DOHH2 (cell line): ENCODE results near the gene SNRNP25.
A peak's percentile ranks its signal among the peaks of the same experiment; 100 is the strongest.

Source experiments
- H3F3A ChIP-seq: fragments of 200-600 bp; sonication (generic), shearing (Covaris generic); 2 replicates; pipeline ENCODE4 v1.6.0; 2016; ENCODE audit warnings: antibody characterized with exemption, mild to moderate bottlenecking; ENCODE audit not compliant: control insufficient read depth, insufficient read depth
- H3K27ac ChIP-seq: fragments of 200-600 bp; sonication (generic); 2 replicates; pipeline ENCODE4 v1.5.1; 2014; ENCODE audit warnings: low read depth, mild to moderate bottlenecking, low read length, moderate library complexity
- H3K27me3 ChIP-seq: fragments of 200-600 bp; sonication (generic); 2 replicates; pipeline ENCODE4 v1.6.1; 2014; ENCODE audit warnings: mild to moderate bottlenecking, low read length, mixed read lengths; ENCODE audit not compliant: control insufficient read depth
- H3K36me3 ChIP-seq: fragments of 200-600 bp; sonication (generic); 2 replicates; pipeline ENCODE4 v1.6.1; 2014; ENCODE audit warnings: mild to moderate bottlenecking, low read length, moderate library complexity, mixed read lengths; ENCODE audit not compliant: control insufficient read depth
- H3K4me1 ChIP-seq: fragments of 200-600 bp; sonication (generic); 2 replicates; pipeline ENCODE4 v1.6.1; 2014; ENCODE audit warnings: mild to moderate bottlenecking, low read length, mixed read lengths; ENCODE audit not compliant: control insufficient read depth
- H3K4me2 ChIP-seq: fragments of 200-600 bp; sonication (generic); 2 replicates; pipeline ENCODE4 v1.6.0; 2014; ENCODE audit warnings: mild to moderate bottlenecking, low read length, moderate library complexity
- H3K4me3 ChIP-seq: fragments of 200-600 bp; sonication (generic); 2 replicates; pipeline ENCODE4 v1.5.1; 2014; ENCODE audit warnings: mild to moderate bottlenecking, low read length, mixed read lengths
- H3K79me2 ChIP-seq: fragments of 200-600 bp; sonication (generic); 2 replicates; pipeline ENCODE4 v1.6.1; 2014; ENCODE audit warnings: mild to moderate bottlenecking, low read length, mixed read lengths; ENCODE audit not compliant: control insufficient read depth
- H3K9me2 ChIP-seq: fragments of 200-600 bp; sonication (generic); replicated peaks from 2 replicates; pipeline ENCODE4 v1.6.1; 2014; ENCODE audit warnings: mild to moderate bottlenecking, low read length, mixed read lengths; ENCODE audit not compliant: control insufficient read depth
- H3K9me3 ChIP-seq: fragments of 200-600 bp; sonication (generic); 2 replicates; pipeline ENCODE4 v1.6.1; 2014; ENCODE audit warnings: antibody characterized with exemption, low read length, mixed read lengths; ENCODE audit not compliant: control insufficient read depth, insufficient read depth
- H4K20me1 ChIP-seq: fragments of 200-600 bp; sonication (generic); 2 replicates; pipeline ENCODE4 v1.6.0; 2014; ENCODE audit warnings: low read depth, mild to moderate bottlenecking, antibody characterized with exemption, low read length, moderate library complexity; ENCODE audit not compliant: control insufficient read depth, insufficient read depth
- CTCF ChIP-seq: fragments of 200-600 bp; sonication (generic); IDR thresholded peaks from one replicate; pipeline ENCODE4 v1.5.1; 2014; ENCODE audit warnings: antibody characterized with exemption, mild to moderate bottlenecking, low read depth, low read length; ENCODE audit not compliant: poor library complexity, severe bottlenecking
- EZH2phosphoT487 ChIP-seq: fragments of 200-600 bp; sonication (generic); IDR thresholded peaks from 2 replicates; pipeline ENCODE4 v1.6.1; 2017; ENCODE audit warnings: borderline replicate concordance, mild to moderate bottlenecking, antibody characterized with exemption, low read length, moderate library complexity, mixed read lengths

SNRNP25 gene

DNA sequence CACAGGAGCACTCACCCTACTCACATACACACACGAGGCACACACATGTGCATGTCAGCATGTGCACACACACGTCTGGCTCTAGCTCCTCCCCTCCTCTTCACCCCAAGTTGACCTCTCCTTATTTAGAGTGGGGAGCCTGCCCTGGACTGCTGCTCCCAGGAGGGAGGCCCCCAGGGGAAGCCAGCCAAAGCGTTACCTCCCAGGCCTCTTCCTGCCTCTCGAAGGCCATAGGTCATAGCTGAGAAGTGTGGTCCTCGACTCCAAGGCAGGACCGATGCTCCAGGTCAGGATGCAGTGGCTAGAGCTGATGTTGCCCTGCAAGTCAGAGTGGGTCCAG is 19.0 kb upstream of the SNRNP25 start:
- TF ChIP-seq CTCF (no peak), EZH2phosphoT487 (no peak)
- no peak overlapping the region for H3K27ac ChIP-seq
- H3K4me3 ChIP-seq, result no peak overlapping the region
- H3K4me1 ChIP-seq, result peaks cover 43% of the 10 kb centered on the region
- 0 out of 2 replicates have a peak overlapping the region, but pooled peaks have one; percentile 5 for H3K4me2 ChIP-seq
- 0 out of 2 replicates have a peak, but pooled peaks cover 5% of the 10 kb centered on the region for H4K20me1 ChIP-seq
- H3K9me2 ChIP-seq, result no peaks in the 10 kb centered on the region
- no peaks in the 10 kb centered on the region for H3K9me3 ChIP-seq
- peaks cover 4% of the 10 kb centered on the region; the same call in 1 of the 2 replicates for H3K79me2 ChIP-seq
- peaks cover 32% of the 10 kb centered on the region for H3K36me3 ChIP-seq
- no peaks in the 10 kb centered on the region for H3K27me3 ChIP-seq
- no peaks in the 10 kb centered on the region for H3F3A ChIP-seq

DNA sequence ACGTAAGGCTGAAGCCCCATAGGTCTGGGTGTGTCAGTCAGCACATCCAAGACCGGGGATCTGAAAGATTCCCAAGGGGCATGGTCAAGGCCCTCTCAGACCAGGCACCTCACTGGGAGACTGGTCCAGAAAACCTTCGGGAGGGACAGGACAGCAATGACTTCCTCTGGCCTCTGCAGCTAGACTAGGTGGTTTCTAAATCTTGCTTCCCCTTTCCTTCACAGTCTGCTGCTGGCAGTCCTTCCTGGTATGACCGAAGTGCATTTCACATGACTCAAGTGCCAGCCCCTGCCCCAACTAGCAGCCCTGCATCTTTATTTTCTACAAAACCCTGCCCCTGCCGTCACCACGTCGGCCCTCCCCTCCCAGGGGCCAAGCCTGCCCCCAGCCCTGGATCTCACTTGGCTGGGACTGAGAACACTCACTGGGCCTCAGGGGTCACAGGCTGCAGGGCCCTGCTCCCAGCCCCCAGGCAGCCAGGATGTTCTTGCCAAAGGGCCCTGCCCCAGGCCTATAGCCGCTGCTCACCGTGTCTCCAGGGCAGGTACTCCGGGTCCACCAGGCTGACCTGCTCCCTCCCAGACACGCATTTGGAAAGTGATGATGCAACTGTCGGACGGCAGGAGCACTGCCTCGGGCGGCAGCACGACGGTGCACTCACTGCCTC is 18.5 kb upstream of the SNRNP25 start:
- 0 out of 2 replicates have a peak, but pooled peaks cover 5% of the 10 kb centered on the region for H4K20me1 ChIP-seq
- H3K79me2 ChIP-seq, result peaks cover 4% of the 10 kb centered on the region; the same call in 1 of the 2 replicates
- no peaks in the 10 kb centered on the region for H3F3A ChIP-seq
- peaks cover 47% of the 10 kb centered on the region for H3K4me1 ChIP-seq
- H3K4me3 ChIP-seq, result no peak overlapping the region
- H3K27ac ChIP-seq, result no peak overlapping the region
- no peaks in the 10 kb centered on the region for H3K9me2 ChIP-seq
- 0 out of 2 replicates have a peak overlapping the region, but pooled peaks have one; percentile 5 for H3K4me2 ChIP-seq
- H3K9me3 ChIP-seq, result no peaks in the 10 kb centered on the region
- no peaks in the 10 kb centered on the region for H3K27me3 ChIP-seq
- peaks cover 36% of the 10 kb centered on the region for H3K36me3 ChIP-seq
- TF ChIP-seq CTCF, result no peak
- no peak for TF ChIP-seq EZH2phosphoT487

DNA sequence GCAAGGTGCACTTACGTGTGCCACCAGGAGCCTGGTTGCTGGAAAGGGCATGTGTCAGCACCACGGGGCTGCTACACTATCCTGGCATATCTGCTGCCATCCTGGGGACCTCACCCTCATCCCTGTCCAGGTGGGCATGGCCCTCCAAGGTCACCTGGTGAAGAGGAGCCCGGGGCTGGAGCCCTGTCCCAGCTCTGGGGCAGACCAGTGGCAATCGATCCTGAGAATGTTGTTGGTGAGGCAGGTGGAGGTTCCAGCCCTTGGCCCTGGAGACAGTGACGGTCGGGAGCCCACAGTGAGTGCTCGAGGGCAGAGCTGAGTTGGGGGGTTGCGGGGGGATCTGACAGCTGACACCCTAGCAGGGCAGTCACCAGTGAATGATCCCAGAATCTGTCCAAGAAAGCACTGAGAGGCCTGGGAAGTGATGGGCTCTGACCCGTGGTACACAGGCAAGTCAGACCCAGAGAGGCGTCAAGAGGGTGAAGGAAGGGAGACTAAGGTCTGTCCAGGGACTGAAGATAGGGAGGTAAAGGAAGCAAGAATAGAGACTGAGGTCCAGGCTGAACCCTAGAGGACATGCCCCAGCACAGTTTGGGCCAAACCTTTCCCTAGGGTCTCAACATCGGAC is 17.8 kb upstream of the SNRNP25 start:
- Histone ChIP-seq H3K4me3 (no peak overlapping the region), H3K4me2 (no peak overlapping the region), H3K27ac (no peak overlapping the region), H3K9me3 (no peaks in the 10 kb centered on the region), H3K79me2 (peaks cover 4% of the 10 kb centered on the region; the same call in 1 of the 2 replicates), H3K4me1 (peaks cover 48% of the 10 kb centered on the region), H3K27me3 (no peaks in the 10 kb centered on the region), H3K36me3 (peaks cover 36% of the 10 kb centered on the region), H4K20me1 (0 out of 2 replicates have a peak, but pooled peaks cover 5% of the 10 kb centered on the region), H3F3A (no peaks in the 10 kb centered on the region), H3K9me2 (no peaks in the 10 kb centered on the region)
- TF ChIP-seq EZH2phosphoT487 (no peak), CTCF (no peak)
